NCI-H2227 treated with DMSO at 0.1 percent for 48 hours (cell line): ENCODE measurements around the gene ACTG1.

Source experiments
- DNase-seq: peaks from one replicate; lab custom pipeline; 2025; lab: John Stamatoyannopoulos, UW

Gene ACTG1

DNA sequence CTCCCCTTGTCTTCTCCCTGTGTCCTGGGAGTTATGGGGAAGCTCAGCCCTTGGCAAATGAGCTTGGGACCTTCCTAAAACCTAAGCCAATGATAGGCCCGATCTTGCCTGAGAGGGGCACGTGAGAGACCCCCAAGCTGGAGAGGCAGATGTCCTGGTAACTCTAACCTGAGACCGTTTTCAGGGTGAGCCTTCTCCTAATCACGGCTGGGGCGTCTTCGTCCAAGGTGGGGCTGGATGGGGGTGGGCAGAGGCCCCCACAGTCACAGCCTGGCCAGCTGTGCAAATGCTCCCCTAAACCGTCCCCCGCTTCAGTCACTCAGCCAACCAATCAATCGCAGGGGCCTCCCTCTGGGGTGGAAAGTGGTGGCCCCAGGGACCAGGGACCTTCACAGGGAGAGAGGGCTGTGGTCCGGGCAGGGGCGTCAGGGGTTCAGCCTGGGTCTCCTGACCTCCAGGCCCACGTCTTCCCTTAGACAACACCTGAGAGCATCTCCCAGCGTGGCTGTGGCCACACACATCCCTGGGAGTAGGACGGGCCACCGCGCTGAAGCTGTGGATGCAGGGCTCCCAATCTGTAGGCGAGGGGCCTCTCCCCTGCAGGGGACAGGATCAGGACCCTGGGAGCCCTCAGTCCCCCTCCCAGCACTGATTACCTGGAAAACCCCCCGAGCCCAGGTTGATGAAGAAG lies 30.6 kb downstream of the ACTG1 start:
- DNase-seq, result no peak

DNA sequence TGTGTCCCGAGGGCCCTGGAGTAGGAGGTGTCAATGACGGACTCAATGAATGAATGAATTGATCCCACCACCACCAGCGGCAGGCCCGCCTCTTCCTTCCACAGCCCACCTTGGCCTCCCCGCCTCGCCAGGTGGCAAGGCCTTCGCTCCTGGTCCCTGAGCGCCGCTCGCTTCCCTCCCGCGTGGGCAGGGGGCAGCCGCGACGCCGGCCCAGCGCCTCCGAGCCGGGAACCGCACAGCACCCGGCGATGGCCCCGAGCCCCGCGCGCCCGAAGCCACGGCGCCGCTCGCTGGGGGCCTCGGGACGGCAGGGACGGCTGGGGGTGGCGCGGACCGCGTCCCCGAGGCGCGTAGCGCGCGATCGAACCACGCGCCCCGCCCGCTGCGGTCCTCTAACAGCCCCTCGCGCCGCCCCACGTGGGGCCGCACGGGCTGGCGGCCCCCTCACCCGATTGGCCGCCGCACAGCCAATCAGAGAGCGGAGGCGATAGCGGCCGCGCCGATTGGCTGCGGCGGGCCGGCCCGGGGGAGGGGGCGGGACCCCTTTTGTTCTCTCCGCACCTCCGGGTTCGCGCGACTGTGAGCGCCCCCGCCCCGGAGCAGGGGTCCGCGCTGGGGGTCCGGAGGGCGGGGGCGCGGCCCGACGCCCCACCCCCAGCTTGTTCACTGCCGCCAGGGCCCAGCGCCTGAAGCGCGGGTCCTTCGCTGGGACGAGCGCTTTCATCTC lies 31.4 kb downstream of the ACTG1 start:
- peak; percentile 38 for DNase-seq

DNA sequence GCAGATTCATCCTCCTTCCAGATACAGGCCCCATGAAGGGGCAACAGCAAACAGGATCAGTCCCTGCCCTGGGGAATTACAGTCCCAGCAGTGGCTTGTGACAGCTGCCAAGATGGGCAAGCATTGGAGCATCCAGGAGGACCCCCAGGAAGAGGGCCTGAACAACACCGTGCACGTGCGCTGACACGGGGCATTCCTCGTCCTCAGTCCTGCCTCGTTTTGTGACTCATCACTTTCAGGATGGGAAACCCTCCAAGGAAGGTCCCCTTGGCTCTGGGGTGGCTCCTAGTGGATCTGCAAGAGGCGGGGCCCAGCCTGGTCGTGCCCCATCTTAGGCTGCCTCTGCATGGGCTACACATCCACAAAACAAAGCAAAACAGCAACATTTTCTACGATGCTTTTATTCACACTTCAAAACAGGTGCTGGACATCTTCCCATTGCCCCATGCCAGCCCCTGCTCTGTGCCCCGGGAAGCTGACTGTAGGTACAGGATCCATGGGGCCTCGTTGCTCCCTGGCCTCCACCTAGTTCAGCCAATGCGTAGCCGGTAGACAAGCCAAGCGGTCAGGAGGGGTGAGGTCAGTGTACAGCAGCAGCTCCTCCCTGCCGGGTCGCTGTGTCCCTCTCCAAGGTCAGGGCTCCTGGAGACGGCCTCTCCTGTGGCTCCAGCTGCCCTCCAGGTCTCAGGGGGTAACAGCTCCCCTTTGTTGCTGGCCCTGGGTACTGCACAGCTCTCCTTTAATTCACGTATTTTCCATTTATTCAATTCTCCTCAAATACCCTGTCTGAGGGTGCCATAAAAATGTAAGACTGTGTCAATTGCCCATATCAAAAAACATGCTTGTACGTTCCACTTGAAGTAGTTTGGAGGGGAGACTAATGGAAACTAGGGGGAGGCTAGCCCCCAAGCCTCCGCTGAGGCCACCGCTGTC lies 32.2 kb downstream of the ACTG1 start:
- no peak for DNase-seq

DNA sequence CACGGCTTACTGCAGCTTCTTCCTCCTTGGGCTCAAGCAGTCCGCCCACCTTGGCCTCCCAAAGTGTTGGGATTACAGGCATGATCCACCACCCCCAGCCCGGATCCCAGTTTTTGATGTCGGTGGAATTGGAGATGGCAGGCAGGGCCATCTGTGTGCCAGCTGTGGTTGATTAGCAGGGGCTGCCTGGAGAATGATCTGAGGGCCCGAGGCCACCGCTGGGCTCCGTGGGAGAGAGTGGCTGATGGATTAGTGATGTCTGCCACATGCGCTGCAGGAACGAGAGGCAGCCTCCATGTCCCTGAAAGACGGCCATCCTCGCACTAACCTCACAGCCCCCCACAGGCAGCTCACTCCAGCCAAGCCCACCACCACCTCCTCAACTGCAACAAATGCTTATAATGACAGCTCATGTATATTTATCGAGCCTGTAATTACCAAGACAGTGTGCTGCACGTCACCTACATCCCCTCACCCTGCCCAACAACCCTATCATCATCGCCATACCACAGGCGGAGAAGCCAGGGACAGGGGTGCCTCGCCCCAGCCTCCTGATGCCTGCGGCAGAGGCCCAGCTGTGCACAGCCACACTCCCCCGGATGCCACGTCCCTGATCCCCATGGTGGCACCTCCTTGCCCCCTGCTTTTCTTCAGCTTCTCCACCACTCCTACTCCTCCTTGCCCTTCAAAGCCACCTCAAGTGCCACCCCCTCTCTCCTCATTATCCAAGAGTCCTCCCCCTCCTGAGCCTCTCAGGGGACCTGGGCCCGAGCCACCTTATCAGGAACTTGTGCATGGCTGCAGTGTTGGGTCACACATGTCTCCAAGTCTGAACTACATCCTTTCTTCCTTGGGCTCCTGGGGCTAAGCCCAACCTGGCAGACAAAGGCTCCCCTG lies 33.2 kb downstream of the ACTG1 start:
- DNase-seq, result no peak

DNA sequence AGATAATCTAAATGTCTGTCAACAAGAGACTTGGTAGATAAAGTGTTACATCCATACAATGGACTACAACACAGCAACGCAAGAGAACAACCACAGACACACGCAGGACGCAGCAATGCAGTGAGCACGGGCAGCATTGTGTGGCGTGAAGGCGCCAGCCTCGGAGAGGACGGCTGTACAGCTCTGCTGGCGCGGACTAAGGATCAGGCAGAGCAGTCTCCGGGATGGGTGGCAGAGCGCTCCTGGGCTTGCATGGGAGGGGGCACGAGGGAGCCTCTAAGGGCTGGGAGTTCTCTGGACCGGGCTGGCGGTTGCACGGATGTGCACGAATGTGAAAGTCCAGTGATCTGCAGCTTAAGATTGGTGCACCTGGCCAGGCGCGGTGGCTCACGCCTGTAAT lies 34.5 kb downstream of the ACTG1 start:
- DNase-seq, result no peak

DNA sequence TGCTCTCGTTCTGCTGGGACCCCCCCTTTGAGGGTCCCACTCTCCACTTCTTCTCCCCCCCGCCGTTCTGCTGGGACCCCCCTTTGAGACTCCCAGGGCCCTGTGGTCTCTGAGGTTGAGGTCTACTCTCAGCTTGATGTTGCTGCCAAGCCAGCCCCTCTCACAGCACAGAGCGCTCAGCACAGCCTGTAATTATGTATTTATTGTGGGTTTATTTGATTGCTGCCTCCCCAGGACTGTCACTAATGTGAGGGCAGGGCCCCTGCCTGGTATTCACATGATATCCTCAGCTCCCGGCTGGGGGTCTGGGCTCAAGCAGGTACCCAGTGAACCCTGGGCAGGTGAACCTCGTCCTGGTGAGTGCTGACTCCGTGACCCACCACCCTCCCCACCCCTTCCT lies 35.4 kb downstream of the ACTG1 start:
- DNase-seq, result peak; percentile 64

DNA sequence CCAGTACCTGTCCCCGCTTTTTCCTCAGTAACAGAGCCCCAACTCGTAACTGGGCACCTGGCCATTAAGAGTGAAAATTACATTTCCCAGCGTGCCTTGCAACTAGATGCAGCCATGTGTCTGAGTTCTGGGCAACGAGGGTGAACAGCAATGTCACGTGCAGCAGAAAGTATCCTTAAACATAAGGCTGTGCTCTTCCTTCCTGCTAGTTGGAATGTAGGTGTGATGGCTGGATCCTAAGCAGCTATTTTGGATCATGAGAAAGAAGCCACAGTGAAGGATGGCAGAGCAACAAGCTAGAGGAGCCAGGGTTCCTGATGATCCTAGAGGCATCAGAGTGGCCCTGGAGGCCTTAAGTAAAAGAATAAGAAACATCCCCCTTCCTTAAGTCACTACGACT lies 36.0 kb downstream of the ACTG1 start:
- no peak for DNase-seq

DNA sequence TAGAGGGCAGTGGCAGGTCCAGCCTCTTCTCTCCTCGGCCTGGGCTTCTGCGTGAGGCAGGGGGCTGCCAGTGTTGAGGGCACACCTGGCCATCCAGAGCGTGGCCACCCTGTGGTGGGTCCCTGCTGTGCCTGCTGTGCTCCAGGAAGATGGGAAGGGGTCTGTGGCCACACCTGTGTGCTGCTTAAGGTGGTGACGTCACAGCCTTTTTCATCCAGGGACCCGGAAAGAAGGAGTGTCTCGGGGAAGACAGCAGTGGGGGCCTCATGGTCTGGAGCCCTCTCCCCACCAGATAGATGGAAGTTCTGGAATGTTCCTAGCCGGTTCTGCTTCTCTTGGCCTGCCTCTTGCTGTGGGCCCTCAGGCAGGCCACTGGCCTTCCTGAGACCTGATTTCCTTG lies 36.5 kb downstream of the ACTG1 start:
- no peak for DNase-seq

DNA sequence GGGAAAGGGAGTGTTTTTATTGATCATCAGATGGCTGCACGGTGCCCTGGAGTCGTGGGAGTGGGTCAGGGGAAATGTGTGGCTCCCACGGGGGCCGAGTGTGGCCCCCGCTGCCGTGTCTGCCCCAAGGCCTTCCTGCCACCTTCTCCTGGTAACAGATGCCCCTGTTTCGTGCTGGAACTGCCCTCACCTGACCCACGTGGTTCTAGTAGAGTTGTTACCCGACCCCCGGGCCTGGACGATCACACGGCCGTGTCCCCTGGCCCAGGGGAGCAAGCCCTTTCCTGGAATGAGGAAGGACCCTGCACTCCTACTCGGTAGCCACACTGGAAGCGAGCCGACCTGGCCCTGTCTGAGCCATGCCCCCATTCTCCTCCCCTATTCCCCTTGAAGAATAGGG lies 37.6 kb downstream of the ACTG1 start:
- DNase-seq, result no peak

DNA sequence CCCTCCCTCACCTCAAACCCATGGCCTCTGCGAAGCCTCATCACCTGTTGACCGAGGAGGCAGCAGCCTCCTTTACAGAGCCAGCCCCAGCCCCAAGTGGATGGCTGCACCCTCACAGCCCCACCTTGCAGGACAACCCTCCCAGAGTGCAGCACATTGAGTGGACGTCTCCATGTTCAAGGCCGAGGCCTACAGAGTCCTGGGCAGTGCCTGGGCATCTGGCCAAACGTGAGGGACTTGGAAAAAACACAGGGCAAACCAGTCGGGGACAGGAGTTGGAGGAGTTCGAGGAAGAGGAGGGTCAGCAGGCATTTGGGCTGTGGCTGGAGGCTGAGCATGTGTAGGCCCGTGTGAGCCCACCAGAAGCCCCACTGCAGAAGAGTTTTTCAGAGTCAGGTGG lies 39.6 kb downstream of the ACTG1 start:
- no peak for DNase-seq

DNA sequence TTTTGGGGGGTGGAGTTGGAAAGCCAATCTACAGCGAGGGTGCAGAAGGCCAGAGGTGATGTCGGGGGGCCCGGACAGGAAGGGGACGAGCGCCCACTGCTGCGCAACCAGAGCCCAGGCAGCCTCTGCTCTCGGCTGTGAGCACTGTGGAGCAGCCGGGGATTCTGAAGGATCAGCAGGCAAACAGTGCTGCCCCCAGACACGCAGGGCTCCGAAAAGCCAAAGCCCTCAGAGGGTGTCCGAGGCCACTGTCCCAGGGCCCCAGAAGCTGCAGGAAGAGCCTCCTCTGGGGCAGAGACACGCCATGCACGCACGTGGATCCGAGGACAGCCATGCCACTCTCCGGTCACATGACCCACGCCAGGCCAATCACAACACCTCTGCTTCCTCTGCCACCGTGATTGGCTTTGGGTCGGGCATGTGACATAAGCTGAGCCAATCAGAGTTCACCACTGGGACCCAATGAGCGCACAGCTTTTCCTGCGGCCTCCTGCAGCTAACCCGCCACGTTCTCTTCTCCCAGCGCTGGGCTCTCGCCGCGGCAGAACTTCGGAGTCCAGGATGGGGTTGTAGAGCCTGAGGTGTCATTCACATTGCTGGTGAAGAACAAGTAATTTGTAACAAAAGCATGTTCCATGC lies 40.7 kb downstream of the ACTG1 start:
- peak; percentile 96 for DNase-seq

DNA sequence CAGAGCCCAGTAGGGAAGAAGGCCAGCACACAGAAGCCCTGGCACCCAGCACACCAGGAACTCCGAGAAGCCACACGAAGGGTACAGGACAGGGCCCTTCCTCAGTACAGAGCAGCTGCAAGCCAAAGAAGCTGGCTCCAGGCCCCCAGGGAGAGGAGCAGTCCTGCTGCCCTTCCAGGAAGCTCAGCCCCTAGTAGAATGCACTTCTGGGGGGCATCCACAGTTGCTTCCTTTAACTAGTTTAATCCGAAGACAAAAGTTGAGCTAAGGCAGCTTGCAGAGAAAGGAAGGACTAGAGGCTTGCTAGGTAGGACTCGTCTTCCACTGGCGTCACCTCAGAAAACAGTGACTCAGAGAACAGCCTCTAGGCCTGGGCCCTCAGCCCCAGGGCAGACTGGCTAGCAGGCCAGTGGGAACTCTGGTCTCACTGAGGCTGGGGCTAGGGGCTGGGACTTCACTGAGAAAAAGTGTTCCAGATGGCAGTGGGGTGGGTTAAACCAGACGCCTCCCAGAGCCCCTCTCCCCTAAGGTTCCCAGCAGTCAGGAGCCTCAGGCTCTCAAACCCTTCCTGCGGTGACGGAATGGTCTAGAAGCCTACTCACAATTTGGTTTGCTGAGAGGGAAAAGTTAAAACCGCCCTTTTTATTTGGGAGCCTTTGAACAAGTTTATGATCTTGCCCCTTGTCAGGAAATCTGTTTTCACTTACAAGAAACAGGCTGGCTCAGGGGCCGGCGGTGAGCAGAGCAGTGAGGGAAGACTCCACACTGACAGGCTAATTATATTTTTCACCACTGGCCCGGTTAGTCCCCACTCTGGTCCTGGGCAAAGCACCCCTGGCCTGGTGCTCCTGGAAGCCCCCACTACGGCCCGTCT lies 41.4 kb downstream of the ACTG1 start:
- DNase-seq, result no peak

DNA sequence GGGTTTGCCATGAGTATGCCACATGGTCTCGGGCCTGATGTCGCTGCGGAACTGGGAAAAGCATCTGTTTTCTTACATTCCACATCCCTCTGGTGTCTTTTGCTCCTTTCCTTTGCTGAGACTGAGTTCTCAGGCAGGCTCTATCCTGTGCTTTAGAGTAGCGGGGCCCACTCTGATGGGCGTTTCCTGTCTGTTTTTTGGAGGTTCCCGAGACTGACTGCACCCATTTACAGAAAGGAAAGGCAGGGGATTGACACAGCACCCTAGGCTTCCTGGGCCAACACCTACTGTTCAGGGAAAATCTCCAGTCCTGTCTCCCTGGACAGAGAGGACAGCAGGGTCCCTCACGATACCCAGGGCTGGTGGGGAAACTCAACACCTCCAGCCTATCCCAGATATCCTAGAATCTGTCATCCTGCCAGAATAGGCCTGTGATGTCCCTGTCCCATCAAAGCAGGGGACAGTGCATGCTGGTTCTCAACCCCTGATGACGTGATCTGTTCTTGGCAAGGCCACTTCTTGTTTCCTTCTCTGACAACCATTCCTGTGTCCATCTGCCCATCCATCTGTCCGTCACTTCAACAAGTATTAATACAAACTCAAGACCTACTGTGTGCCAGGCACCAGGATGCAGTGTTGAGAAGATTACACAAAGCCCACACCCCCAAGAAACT lies 42.2 kb downstream of the ACTG1 start:
- DNase-seq, result no peak

DNA sequence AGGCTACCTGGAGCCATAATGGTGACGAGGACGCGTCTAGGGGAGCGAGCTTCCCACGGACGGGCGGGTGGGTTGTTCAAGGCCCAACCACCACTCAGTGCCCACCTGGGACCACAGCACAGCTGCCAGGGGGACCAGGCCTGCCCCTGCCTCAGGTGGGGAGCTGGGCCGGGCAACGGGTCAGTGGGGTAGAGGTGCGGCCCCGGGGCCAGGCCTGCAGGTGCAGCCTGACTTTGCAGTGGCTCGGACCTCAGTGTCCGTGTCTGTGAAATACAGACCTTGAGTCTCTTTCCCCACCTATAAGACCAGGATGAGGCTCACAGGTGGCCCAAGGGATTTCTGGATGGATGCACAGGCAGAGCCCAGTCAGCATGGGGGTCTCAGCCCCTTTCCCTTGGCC lies 43.3 kb downstream of the ACTG1 start:
- DNase-seq, result no peak

DNA sequence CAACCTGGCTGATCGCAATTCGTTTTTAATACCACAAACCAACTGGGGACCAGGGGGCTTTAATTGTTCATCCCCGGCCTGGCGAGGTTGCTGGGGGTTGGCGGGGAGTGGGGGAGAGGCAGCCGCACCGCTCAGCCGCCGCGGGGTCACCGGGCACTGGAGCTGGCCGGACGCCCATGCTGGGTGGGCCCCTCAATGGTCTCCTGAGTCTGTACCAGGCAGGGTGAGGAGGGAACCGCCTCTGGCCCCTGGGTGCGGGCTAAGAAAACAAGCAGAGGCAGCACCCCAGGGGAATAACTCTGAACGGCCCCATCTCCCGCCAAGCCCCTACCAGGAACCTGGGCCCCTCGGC lies 43.9 kb downstream of the ACTG1 start:
- no peak for DNase-seq

DNA sequence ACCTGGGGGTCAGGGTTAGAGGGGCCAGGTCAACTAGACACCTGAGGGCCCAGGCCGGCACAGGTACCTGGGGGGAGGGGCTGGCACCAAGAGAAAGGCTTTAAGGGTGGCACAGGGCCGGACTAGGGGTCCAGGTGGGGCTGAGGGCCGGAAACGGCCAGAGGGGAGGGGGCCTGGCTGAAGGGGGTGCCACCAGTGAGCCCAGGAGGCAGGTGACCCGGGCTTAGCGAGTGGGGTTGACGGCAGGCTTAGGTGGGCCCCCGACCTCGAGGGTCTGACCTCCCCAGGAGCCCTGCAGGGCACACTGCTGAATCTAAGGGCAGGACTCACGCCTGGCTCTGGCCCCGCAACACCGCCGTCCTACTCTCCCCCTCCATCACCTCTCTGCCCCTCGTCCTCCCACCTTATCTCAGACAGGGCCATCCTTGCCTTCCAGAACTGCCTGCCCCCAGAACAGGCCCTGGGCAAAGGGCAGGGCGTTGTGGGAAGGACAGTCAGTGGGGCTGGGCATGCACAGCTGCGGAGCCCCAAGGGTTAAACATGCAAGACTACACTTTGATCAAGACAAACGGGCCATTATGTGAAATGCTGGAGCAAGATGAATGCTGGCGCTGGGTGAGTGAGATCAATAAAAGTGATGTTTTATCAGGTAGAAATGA lies 44.4 kb downstream of the ACTG1 start:
- DNase-seq, result no peak

DNA sequence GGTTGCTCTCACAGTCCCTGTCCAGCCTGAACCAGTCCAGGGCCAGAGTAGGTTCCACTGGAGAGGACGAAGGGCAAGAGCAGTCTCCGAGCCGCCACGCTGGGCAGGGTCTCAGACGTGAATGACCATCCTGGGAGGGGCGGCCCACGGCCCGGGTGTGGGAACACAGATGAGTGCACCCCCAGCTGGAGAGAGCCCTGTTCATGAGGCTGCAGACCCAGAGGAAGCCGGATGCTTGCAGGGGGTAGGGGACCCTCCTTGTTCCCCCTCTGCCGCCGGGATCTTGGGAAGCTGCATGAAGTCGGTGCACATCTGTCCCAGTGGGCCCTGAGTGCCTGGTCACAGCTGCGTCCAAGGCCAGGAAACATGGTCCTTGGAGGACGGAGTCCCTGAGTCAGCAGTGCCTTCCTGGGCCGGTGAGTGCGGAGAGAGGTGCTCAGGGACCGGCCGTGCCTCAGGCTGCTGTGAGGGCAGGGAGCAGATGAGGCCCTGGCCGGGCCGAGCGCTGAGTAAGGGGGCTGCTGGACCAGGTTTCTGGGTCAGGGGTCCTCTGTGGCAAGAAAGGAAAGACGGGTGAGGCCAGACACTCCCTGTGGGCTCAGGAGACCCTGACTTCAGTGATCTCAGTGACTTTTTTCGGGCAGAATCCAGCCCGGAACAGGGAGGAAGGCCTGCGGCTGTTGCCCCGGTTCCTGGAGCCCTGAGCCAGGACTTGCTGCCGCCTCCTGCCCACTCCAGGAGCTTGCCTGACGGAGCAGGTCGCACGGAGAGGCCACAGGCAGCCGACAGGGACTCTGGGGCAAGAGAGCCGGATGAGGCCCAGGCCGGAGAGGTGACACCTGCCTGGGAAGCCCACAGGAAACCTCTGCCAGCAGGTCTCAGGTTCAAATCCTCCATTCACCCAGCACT lies 45.8 kb downstream of the ACTG1 start:
- no peak for DNase-seq

DNA sequence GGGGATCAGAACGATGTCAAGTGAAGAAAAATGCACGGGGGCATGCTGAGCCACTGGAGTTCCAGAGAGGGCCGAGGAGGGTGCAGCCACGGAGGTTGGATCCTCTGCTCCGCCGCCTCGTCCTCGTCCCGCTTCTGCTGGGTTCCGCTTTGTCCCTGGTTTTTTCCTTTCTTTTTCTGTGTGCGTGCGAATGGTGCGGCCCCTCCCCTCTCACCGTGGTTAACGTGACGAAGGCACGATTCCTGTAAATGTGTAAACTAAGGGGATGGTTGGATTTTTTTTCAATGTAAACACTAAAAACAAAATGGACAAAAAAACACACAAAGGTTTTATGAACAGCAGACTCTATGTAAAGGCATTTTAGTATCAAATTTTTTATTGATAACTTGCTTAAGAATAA lies 46.7 kb downstream of the ACTG1 start:
- no peak for DNase-seq
